22Rv1 (cell line): ENCODE measurements around the gene AKIRIN2.
"Not testable (repeated sequence)": the region's sequence is repeated elsewhere in the genome, so short reads cannot be mapped to it uniquely, and the experiment has no call there.

Experiments used
- H3K27ac ChIP-seq: fragments of 450-650 bp; 2 replicates; pipeline ENCODE4 v1.5.1; 2017
- ZFX ChIP-seq: fragments of 450-650 bp; IDR thresholded peaks from 2 replicates; pipeline ENCODE4 v1.6.1; 2017; ENCODE audit warnings: antibody characterized with exemption, borderline replicate concordance
- TF ChIP-seq, protein P1 (sequence below): fragments of 450-650 bp; IDR thresholded peaks from 2 replicates; pipeline ENCODE4 v1.5.1; 2017; ENCODE audit warnings: mild to moderate bottlenecking

AKIRIN2 gene

GRCh38 chr6:87697581-87698546 lies 4.2 kb downstream of the AKIRIN2 start:
- H3K27ac ChIP-seq: no peak overlapping the region
- TF ChIP-seq ZFX: no peak
- TF ChIP-seq, protein P1, sequence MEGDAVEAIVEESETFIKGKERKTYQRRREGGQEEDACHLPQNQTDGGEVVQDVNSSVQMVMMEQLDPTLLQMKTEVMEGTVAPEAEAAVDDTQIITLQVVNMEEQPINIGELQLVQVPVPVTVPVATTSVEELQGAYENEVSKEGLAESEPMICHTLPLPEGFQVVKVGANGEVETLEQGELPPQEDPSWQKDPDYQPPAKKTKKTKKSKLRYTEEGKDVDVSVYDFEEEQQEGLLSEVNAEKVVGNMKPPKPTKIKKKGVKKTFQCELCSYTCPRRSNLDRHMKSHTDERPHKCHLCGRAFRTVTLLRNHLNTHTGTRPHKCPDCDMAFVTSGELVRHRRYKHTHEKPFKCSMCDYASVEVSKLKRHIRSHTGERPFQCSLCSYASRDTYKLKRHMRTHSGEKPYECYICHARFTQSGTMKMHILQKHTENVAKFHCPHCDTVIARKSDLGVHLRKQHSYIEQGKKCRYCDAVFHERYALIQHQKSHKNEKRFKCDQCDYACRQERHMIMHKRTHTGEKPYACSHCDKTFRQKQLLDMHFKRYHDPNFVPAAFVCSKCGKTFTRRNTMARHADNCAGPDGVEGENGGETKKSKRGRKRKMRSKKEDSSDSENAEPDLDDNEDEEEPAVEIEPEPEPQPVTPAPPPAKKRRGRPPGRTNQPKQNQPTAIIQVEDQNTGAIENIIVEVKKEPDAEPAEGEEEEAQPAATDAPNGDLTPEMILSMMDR: no peak

GRCh38 chr6:87696817-87697216 lies 5.2 kb downstream of the AKIRIN2 start:
- not testable (repeated sequence) for H3K27ac ChIP-seq

GRCh38 chr6:87692086-87692485 lies 9.9 kb downstream of the AKIRIN2 start:
- H3K27ac ChIP-seq: no peak overlapping the region
- TF ChIP-seq, protein P1: no peak
- TF ChIP-seq ZFX: no peak

DNA sequence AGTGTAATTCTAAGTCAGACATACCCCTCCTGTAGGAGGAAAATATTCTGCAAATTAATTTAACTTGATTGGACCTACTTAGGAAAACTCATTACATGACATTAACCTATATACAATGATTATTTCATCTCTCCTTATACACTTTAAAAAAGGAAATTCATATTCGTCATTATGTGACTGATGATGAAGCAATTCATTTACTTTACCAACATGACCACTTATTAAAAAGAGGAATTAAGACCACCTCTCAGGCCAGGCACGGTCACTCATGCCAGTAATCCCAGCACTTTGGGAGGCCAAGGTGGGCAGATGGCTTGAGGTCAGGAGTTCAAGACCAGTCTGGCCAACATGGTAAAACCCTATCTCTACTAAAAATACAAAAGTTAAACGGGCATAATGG lies 11.6 kb downstream of the AKIRIN2 start:
- TF ChIP-seq, protein P1: no peak
- TF ChIP-seq ZFX: no peak
- no peak overlapping the region for H3K27ac ChIP-seq

- not testable (repeated sequence) for H3K27ac ChIP-seq
These were observed 14.1 kb downstream of the AKIRIN2 start for GRCh38 chr6:87687893-87688292.

- H3K27ac ChIP-seq: no peak overlapping the region
- TF ChIP-seq ZFX: no peak
- TF ChIP-seq, protein P1: no peak
These were observed 14.7 kb downstream of the AKIRIN2 start for GRCh38 chr6:87687296-87687695.

GRCh38 chr6:87686636-87687205 lies 15.3 kb downstream of the AKIRIN2 start:
- not testable (repeated sequence) for H3K27ac ChIP-seq

GRCh38 chr6:87684895-87685654 lies 17.0 kb downstream of the AKIRIN2 start:
- H3K27ac ChIP-seq: no peak overlapping the region
- TF ChIP-seq, protein P1: no peak
- no peak for TF ChIP-seq ZFX
